HFF-Myc (cell line): ENCODE data around the gene RUFY3.

Experiments used
- DNase-seq: peaks from one replicate; pipeline ENCODE4 v3.0.0-alpha.2; 2011; ENCODE audit warnings: low read depth; ENCODE audit errors: extremely low read depth
- H3K4me3 ChIP-seq: replicated peaks from 2 replicates; pipeline ENCODE4 v1.5.1; 2011; ENCODE audit warnings: low read depth, mild to moderate bottlenecking, control low read depth, low read length
- CTCF ChIP-seq: IDR thresholded peaks from 2 replicates; pipeline ENCODE4 v1.5.1; 2012; ENCODE audit warnings: mild to moderate bottlenecking, low read depth, low read length, control low read depth; ENCODE audit errors: missing control alignments

RUFY3 gene

GRCh38 chr4:70841211-70841610 lies 119.4 kb downstream of the RUFY3 start:
- no peak overlapping the region for H3K4me3 ChIP-seq
- no peak for DNase-seq
- no peak for TF ChIP-seq CTCF

DNA sequence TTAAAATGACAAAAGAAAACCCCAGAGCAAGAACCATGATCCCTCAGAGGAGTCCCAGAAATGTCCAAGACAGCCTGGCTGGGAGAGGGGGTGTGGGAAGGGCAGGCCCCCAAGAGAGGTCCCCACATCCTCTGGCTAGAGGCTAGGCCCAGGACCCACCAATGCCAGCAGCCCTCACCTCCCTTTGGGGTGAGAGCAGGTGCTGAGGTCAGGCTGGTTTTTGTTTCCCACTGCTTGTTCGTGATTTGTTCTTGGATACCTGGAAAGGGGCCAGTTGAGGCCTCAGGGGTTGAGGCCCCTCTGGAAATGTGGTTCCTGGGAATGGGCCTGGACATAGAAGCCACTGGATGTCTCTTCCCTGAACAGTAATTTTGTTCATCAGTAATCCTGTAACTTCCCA lies 120.2 kb downstream of the RUFY3 start:
- no peak for TF ChIP-seq CTCF
- no peak overlapping the region for H3K4me3 ChIP-seq
- no peak for DNase-seq

- no peak overlapping the region for H3K4me3 ChIP-seq
- no peak for TF ChIP-seq CTCF
- DNase-seq, result no peak
Observed at GRCh38 chr4:70842761-70843435, 121.1 kb downstream of the RUFY3 start.

- H3K4me3 ChIP-seq, result no peak overlapping the region
- no peak for DNase-seq
Observed at GRCh38 chr4:70844180-70844579, 122.4 kb downstream of the RUFY3 start.

DNA sequence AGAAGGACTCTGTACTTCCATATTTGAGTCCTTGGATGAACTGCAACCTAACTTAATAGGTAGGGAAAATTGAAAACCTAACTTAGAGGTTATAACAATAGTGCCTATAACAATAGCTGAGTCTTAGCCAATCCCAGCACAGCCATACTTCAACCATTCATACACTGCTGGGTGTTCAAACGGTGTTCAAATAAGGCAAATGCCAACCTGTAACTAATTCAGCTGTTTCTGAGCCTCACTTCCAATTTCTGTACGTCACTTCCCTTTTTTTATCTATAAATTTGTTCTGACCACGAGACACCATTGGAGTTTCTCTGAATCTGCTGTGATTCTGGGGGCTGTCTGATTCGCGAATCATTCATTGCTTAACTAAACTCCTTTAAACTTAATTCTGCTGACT lies 127.5 kb downstream of the RUFY3 start:
- no peak for DNase-seq
- TF ChIP-seq CTCF, result no peak
- no peak overlapping the region for H3K4me3 ChIP-seq

More at GRCh38 chr4:70844180-70844579, 122.4 kb downstream of the RUFY3 start:
- TF ChIP-seq CTCF, result no peak

GRCh38 chr4:70855464-70855863 lies 133.7 kb downstream of the RUFY3 start:
- no peak for TF ChIP-seq CTCF
- DNase-seq, result no peak
- no peak overlapping the region for H3K4me3 ChIP-seq
